GM21576 (cell line): ENCODE data around the gene FAM107A.

Experiments used
- ATAC-seq: cut with Tn5 transposase; IDR thresholded peaks from one replicate; pipeline ENCODE4 v1.9.1; 2021; ENCODE audit warnings: mild to moderate bottlenecking, moderate library complexity; ENCODE audit not compliant: unreplicated experiment

FAM107A gene

GRCh38 chr3:58569287-58570001 lies 7.7 kb downstream of the FAM107A start:
- no peak for ATAC-seq

GRCh38 chr3:58568572-58569286 lies 8.5 kb downstream of the FAM107A start:
- ATAC-seq = no peak

GRCh38 chr3:58567251-58567515 lies 10.0 kb downstream of the FAM107A start:
- ATAC-seq = no peak

GRCh38 chr3:58566398-58567250 lies 10.6 kb downstream of the FAM107A start:
- ATAC-seq = no peak

GRCh38 chr3:58565621-58566397 lies 11.4 kb downstream of the FAM107A start:
- no peak for ATAC-seq

GRCh38 chr3:58564456-58565160 lies 12.6 kb downstream of the FAM107A start:
- no peak for ATAC-seq

- no peak for ATAC-seq
These were observed 13.1 kb downstream of the FAM107A start for GRCh38 chr3:58564054-58564453.

GRCh38 chr3:58563386-58564035 lies 13.7 kb downstream of the FAM107A start:
- ATAC-seq = no peak

- ATAC-seq = no peak
These were observed 14.7 kb downstream of the FAM107A start for GRCh38 chr3:58562498-58562897.

- ATAC-seq = no peak
These were observed 16.4 kb downstream of the FAM107A start for GRCh38 chr3:58560771-58561311.

- no peak for ATAC-seq
These were observed 17.6 kb downstream of the FAM107A start for GRCh38 chr3:58559586-58559985.

GRCh38 chr3:58557491-58557890 lies 19.7 kb downstream of the FAM107A start:
- no peak for ATAC-seq

- ATAC-seq = no peak
These were observed 20.4 kb downstream of the FAM107A start for GRCh38 chr3:58556761-58557221.

GRCh38 chr3:58556001-58556400 lies 21.2 kb downstream of the FAM107A start:
- no peak for ATAC-seq

- ATAC-seq = no peak
These were observed 22.0 kb downstream of the FAM107A start for GRCh38 chr3:58555203-58555602.

- no peak for ATAC-seq
These were observed 24.2 kb downstream of the FAM107A start for GRCh38 chr3:58553003-58553402.

GRCh38 chr3:58551636-58552180 lies 25.5 kb downstream of the FAM107A start:
- no peak for ATAC-seq

- no peak for ATAC-seq
These were observed 32.6 kb downstream of the FAM107A start for GRCh38 chr3:58544541-58544940.

GRCh38 chr3:58540176-58540858 lies 36.9 kb downstream of the FAM107A start:
- no peak for ATAC-seq
